Thyroid gland (tissue), 4 donors: ENCODE measurements around the gene IGSF6.

Source experiments
- CTCF ChIP-seq, 6 experiments: fragments of 200-600 bp in 3 of 6; fragments of 450-650 bp in 3 of 6; sonication (generic) in 3 of 6; IDR thresholded peaks; one replicate each; pipeline ENCODE4 v1.5.1; 2016 to 2019; ENCODE audit warnings: antibody characterized with exemption in 6 of 6, mild to moderate bottlenecking in 2 of 6, inconsistent platforms in 1 of 6, moderate library complexity in 1 of 6
- POLR2A ChIP-seq, 2 donors: fragments of 450-650 bp; IDR thresholded peaks; one replicate each; pipeline ENCODE4 v1.6.1; 2017; ENCODE audit warnings: antibody characterized with exemption in 2 of 2, mild to moderate bottlenecking in 2 of 2, moderate library complexity in 1 of 2

- TF ChIP-seq CTCF (IDR thresholded peaks at IDR 0.05) (no peak), POLR2A (IDR thresholded peaks at IDR 0.05) (no peak)
Measured at GRCh38 chr16:21664801-21665492, 12.5 kb upstream of the IGSF6 start.
